Heart left ventricle (tissue), 16 donors: ENCODE results near the gene SARS1. TPM values are rescaled to one million over a fixed set of nuclear protein-coding genes. Genes with fewer than 3 reads are reported as not detected.
A peak's percentile ranks its signal among the peaks of the same experiment; 100 is the strongest.
"Not testable (repeated sequence)": the region's sequence is repeated elsewhere in the genome, so short reads cannot be mapped to it uniquely, and the experiment has no call there.

ENCODE experiments used
- ATAC-seq, 4 donors: fragments of 200-7000 bp; cut with Tn5 transposase; one replicate each; pipeline ENCODE4 v1.9.1; 2020 to 2022; ENCODE audit warnings: moderate library complexity in 4 of 4, mild to moderate bottlenecking in 3 of 4, moderate number of reproducible peaks in 1 of 4
- DNase-seq, 5 donors: peaks; one replicate each; pipeline ENCODE4 v3.0.0-alpha.2; 2020
- H3K27ac ChIP-seq, 12 donors: fragments of 200-600 bp; sonication (generic) in 4 of 12; one replicate each; pipeline versions ENCODE4 v1.5.0 to v1.8.0; 2016 to 2022; ENCODE audit warnings: mild to moderate bottlenecking in 2 of 12
- H3K27me3 ChIP-seq, 9 donors: fragments of 200-600 bp; sonication (generic) in 2 of 9; one replicate each; pipeline versions ENCODE4 v1.5.1 to v1.8.0; 2016 to 2022; ENCODE audit warnings: mild to moderate bottlenecking in 3 of 9
- H3K36me3 ChIP-seq, 9 donors: fragments of 200-600 bp; sonication (generic) in 2 of 9; one replicate each; pipeline versions ENCODE4 v1.5.0 to v1.8.0; 2018 to 2022; ENCODE audit warnings: mild to moderate bottlenecking in 2 of 9
- H3K4me1 ChIP-seq, 12 donors: fragments of 200-600 bp; sonication (generic) in 4 of 12; one replicate each; pipeline versions ENCODE4 v1.5.0 to v1.8.0; 2016 to 2022; ENCODE audit warnings: mild to moderate bottlenecking in 3 of 12
- H3K4me3 ChIP-seq, 12 donors: fragments of 200-600 bp; sonication (generic) in 4 of 12; one replicate each; pipeline versions ENCODE4 v1.5.0 to v1.8.0; 2017 to 2022; ENCODE audit warnings: mild to moderate bottlenecking in 9 of 12, moderate library complexity in 4 of 12
- H3K9me3 ChIP-seq, 12 donors: fragments of 200-600 bp; sonication (generic) in 4 of 12; one replicate each; pipeline versions ENCODE4 v1.5.0 to v1.8.0; 2016 to 2022; ENCODE audit warnings: mild to moderate bottlenecking in 1 of 12
- POLR2A ChIP-seq, 2 donors: fragments of 450-650 bp; IDR thresholded peaks; one replicate each; pipeline ENCODE4 v1.6.1; 2017; ENCODE audit warnings: antibody characterized with exemption in 2 of 2, mild to moderate bottlenecking in 2 of 2, moderate library complexity in 2 of 2
- WGBS, 4 donors: extraction: QIAGEN DNeasy Blood & Tissue Kit in 2 of 4; methylation state at CpG; one replicate each; pipeline versions ENCODE4 v1.1.5 to v1.1.7; 2013 to 2018; 5-methylcytosine and 5-hydroxymethylcytosine counted together
- intact Hi-C, 10 donors: fragments of 100-400 bp; cut with DNase I; formaldehyde crosslinking; loops; one replicate each; pipeline versions ENCODE4 v1.11.1 to v1.14.2; 2022
- polyA plus RNA-seq, 2 donors: library from polyadenylated mRNA; stranded (reverse); fragments of 200-250 nt; gene quantifications; one replicate each; pipeline ENCODE4 v1.2.3, GENCODE V29; 2013
- total RNA-seq, 9 donors: library from RNA; depleted of rRNA in 2 of 9; stranded (reverse); fragments of >200 nt in 2 of 9; fragmentation: NEBNext Ultra II Directional in 3 of 9; extraction: Animal tissue kit (Norgen Biotek cat#: 25700) in 3 of 9; gene quantifications; one replicate each; pipeline versions ENCODE4 v1.1.0 to v1.2.4, GENCODE V29; 2016 to 2023
- TF ChIP-seq, protein P1 (sequence below), 12 donors: fragments of 200-600 bp; sonication (generic) in 4 of 12; IDR thresholded peaks; one replicate each; pipeline versions ENCODE4 v1.5.0 to v1.8.0; 2018 to 2022; ENCODE audit warnings: antibody characterized with exemption in 12 of 12, mild to moderate bottlenecking in 5 of 12
- donor health status: ischemic (EF 13 %, LVEDD 7.1; RV severe dilation, severe dysfunction).
- donor health status: healthy with polysubstance abuse.
- donor health status: DM: no; HTN: yes; CAD: no.
- donor health status: DM: no; HTN: no; CAD: no.
- donor health status: ischemic (EF 25% LVEDD 6.9; RV normal size, moderate dysfunction).
- donor health status: ischemic (EF 25% LVEDD 5.7; RV mildly dilated, moderate dysfunction).
- donor health status: healthy.
- donor health status: DM: yes; HTN: yes; CAD: no.
- donor health status: ischemic (EF 35%, LVEDD 5.7; RV mildly dilated, moderate dysfunction).
- donor health status: nonischemic (EF 11% LVEDD 7.7; RV severe dilation, severe dysfunction).
- donor health status: DM: yes; HTN: yes; CAD: no.
- donor health status: PGD.
- donor health status: ischemic (EF 29% LVEDD 5.4; RV normal size, mild dysfunction).
- donor health status: nonischemic (EF 23%, LVEDD 6.1; RV moderate dilation, normal function).

Gene SARS1
- total and polyA plus RNA-seq, 11 donors = 41.1 to 179 (median 102) TPM

DNA sequence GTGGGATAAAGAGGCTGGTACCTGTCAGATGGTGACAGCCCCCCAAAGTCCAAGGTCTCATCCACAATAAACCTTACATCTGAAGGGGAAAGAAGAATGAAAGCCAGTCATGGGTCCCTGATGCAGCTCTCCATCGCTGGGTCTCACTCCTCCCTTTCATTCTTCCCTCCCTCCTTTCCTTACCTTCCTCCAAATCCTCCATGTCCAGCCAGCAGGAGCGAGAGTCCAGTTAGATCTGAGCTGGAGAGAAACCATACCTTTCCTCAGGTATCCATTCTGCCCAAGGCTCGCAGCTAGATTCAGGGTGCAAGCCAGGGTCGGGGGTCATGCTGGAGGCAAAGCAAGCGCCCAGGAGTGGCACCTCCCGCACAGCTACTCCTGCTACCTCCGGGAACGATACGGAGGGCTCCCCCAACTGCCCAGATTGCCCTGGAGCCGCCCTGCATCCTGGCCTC, 68.8 kb downstream of the SARS1 start:
- no peak for TF ChIP-seq POLR2A (IDR thresholded peaks at IDR 0.05)
- TF ChIP-seq, protein P1, sequence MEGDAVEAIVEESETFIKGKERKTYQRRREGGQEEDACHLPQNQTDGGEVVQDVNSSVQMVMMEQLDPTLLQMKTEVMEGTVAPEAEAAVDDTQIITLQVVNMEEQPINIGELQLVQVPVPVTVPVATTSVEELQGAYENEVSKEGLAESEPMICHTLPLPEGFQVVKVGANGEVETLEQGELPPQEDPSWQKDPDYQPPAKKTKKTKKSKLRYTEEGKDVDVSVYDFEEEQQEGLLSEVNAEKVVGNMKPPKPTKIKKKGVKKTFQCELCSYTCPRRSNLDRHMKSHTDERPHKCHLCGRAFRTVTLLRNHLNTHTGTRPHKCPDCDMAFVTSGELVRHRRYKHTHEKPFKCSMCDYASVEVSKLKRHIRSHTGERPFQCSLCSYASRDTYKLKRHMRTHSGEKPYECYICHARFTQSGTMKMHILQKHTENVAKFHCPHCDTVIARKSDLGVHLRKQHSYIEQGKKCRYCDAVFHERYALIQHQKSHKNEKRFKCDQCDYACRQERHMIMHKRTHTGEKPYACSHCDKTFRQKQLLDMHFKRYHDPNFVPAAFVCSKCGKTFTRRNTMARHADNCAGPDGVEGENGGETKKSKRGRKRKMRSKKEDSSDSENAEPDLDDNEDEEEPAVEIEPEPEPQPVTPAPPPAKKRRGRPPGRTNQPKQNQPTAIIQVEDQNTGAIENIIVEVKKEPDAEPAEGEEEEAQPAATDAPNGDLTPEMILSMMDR (IDR thresholded peaks at IDR 0.05) = no peak
- Histone ChIP-seq H3K4me3 (peak overlapping the region; percentile 16 to 77 (median 68)), H3K9me3 (no peaks in the 10 kb centered on the region), H3K36me3 (peaks cover 0 to 9% (median 0%) of the 10 kb centered on the region in 9 donors), H3K27ac (peak overlapping the region in 9 of 12 donors; percentile 10 to 91 (median 83)), H3K4me1 (peaks cover 0 to 31% (median 13%) of the 10 kb centered on the region in 12 donors), H3K27me3 (no peaks in the 10 kb centered on the region)
- DNase-seq = no peak
- intact Hi-C loops = loop anchor here in 5 of 10 donors (2.0 to 10.0 kb wide), 5 partner anchors 60 to 250 kb away; no protein-coding TSS in a partner anchor
- WGBS, 4 donors = 7 to 21% (median 18%) methylated on average over 10 of the region's 10 CpGs
- no peak for ATAC-seq

DNA sequence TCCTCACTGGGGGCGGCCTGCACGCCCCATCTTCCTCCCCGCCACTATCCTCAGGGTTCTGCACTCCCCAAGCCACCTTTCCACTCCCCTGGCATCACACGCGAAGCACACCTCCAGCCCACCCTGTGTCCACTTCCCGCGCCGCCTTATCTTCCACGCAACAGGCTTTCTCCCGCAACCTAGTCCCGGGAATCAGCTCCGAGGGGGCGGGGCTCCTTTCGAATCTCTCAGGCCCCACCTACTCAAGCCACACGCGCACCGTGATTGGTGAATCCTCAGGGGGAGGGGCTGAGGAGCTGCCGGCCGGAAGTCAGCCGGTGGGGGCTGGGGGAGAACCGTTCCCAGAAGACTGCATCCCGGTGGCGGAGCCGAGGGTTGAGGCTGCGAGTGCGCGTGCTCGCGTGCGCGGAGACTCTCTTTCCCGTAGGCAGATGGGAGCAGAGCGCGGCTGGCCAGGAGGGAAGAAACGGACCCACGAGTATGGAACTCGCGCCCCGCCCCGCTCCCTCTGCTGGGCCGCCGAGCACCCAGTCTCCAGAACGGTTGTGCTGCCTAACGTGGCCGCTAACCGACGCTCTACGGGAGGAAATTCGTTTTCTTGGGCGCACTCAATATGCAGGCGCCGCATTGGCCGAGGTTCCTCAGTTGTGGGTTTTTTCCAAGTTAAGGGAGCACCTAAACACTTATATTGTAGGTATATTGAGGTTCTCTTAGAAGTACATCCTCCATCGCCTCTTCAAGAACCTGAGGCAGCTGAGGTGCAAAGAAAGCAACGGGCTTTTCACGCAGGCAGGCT, 69.4 kb downstream of the SARS1 start, which contains the start of gene PSRC1:
Gene PSRC1, minus strand, starts transcription at position 194 of the 796 bp plus-strand sequence.
- 0 to 1% (median 1%) methylated on average over 35 to 56 of the region's 56 CpGs for WGBS, 4 donors
- Histone ChIP-seq H3K36me3 (peaks cover 0 to 9% (median 0%) of the 10 kb centered on the region in 9 donors), H3K27ac (peak within 1 kb of the TSS; percentile 38 to 91 (median 84)), H3K9me3 (no peaks in the 10 kb centered on the region), H3K4me3 (peak within 1 kb of the TSS; percentile 16 to 77 (median 68)), H3K27me3 (no peaks in the 10 kb centered on the region), H3K4me1 (peaks cover 0 to 30% (median 13%) of the 10 kb centered on the region in 12 donors)
- DNase-seq (peak; percentile 96 to 98 (median 97)), ATAC-seq (peak; percentile 99 to 100 (median 100))
- intact Hi-C loops = loop anchor here in 5 of 10 donors (1.0 to 10.0 kb wide), 6 partner anchors 16 to 249 kb away; no protein-coding TSS in a partner anchor
- TF ChIP-seq POLR2A (IDR thresholded peaks at IDR 0.05) = peak in 1 of 2 donors; percentile 74
- TF ChIP-seq, protein P1 (IDR thresholded peaks at IDR 0.05) = peak; percentile 13 to 74 (median 42)

DNA sequence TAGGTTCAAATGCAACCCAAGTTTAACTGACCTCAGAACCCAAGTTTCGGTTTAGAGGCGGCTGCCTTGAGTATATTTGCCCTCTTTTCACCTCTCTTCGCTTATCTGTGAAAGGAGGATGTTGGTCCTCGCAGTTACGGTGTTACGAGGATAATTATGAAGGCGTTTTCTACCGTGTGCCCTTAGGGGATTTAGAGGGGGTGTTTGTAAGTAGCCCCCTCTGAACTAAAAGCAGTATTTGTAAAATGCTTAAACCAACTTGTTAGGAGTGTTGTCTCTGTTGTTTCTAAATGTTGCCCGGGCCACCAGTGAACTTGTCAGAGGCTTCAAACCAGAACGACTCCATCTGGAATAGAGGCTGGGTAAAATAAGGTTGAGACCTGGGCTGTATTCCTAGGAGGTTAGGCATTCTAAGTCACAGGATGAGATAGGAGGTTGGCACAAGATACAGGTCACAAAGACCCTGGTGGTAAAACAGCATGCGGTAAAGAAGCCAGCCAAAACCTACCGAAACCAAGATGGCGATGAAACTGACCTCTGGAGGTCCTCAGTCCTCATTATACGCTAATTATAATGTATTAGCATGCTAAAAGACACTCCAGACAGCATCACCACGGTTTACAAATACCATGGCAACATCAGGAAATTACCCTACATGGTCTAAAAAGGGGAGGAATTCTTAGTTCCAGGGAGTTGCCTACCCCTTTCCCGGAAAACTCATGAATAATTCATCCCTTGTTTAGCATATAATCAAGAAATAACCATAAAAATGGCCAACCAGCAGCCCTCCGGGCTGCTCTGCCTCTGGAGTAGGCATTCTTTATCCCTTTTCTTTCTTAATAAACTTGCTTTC, 70.3 kb downstream of the SARS1 start:
- intact Hi-C loops = loop anchor here in 5 of 10 donors (1.0 to 10.0 kb wide), 6 partner anchors 15 to 248 kb away; no protein-coding TSS in a partner anchor
- TF ChIP-seq POLR2A (IDR thresholded peaks at IDR 0.05) = no peak
- TF ChIP-seq, protein P1 (IDR thresholded peaks at IDR 0.05) = no peak
- DNase-seq = no peak
- ATAC-seq = no peak
- peak overlapping the region; percentile 38 to 91 (median 84) for H3K27ac ChIP-seq
- peaks cover 0 to 30% (median 13%) of the 10 kb centered on the region in 12 donors for H3K4me1 ChIP-seq
- H3K36me3 ChIP-seq = peaks cover 0 to 9% (median 0%) of the 10 kb centered on the region in 9 donors
- H3K27me3 ChIP-seq = no peaks in the 10 kb centered on the region
- 46 to 56% (median 49%) methylated on average over 17 of the region's 17 CpGs for WGBS, 4 donors
- no peaks in the 10 kb centered on the region for H3K9me3 ChIP-seq
- H3K4me3 ChIP-seq = peak overlapping the region; percentile 16 to 77 (median 68)

DNA sequence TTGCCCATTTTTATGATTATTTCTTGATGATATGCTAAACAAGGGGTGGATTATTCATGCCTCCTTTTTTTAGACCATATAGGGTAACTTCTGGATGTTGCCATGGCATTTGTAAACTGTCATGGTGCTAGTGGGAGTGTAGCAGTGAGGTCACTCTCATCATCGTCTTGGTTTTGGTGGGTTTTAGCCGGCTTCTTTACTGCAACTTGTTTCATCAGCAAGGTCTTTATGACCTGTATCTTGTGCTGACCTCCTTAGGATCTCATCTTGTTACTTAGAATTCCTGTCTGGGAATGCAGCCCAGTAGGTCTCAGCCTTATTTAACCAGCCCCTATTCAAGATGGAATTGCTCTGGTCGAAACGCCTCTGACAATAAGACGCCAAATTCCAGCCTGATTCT, 73.0 kb downstream of the SARS1 start:
- H3K4me1 ChIP-seq = peaks cover 0 to 27% (median 13%) of the 10 kb centered on the region in 12 donors
- not testable (repeated sequence) for H3K4me3 ChIP-seq, H3K9me3 ChIP-seq, H3K36me3 ChIP-seq, H3K27ac ChIP-seq, ATAC-seq, H3K27me3 ChIP-seq, DNase-seq
- 90 to 93% (median 92%) methylated on average over 5 of the region's 5 CpGs for WGBS, 4 donors
- intact Hi-C loops = loop anchor here in 2 of 10 donors (10.0 kb wide), 2 partner anchors 58 to 68 kb away; no protein-coding TSS in a partner anchor
